ENCODE results near the gene ATP11A. TPM values are rescaled to one million over a fixed set of nuclear protein-coding genes. Genes with fewer than 3 reads are reported as not detected.
A peak's percentile ranks its signal among the peaks of the same experiment; 100 is the strongest.

ATP11A gene
- total RNA-seq, 1 experiment from 2014 or later = 41.2 TPM

- no peak for TF ChIP-seq CTCF (IDR thresholded peaks at IDR 0.05; ENCODE audit: unreplicated experiment)
- H3K4me1 Mint-ChIP-seq (ENCODE audit: insufficient read depth, unreplicated experiment) = peaks cover 15% of the 10 kb centered on the region
- H3K27ac Mint-ChIP-seq (ENCODE audit: low read depth, unreplicated experiment) = peak overlapping the region; percentile 93
- POLR2A ChIA-PET = interaction anchor here (0.5 to 2.1 kb wide), 14 partner anchors 13 to 780 kb away, joined by 3 to 13 read pairs (median 4); partner anchors contain the start of genes ATP11A and CUL4A
- peak overlapping the region; percentile 70 for H3K4me3 Mint-ChIP-seq (ENCODE audit: unreplicated experiment)
- no TSS peak for BruUV-seq (replicated peaks)
- no peaks in the 10 kb centered on the region for H3K27me3 Mint-ChIP-seq (ENCODE audit: insufficient read depth, unreplicated experiment)
- intact Hi-C loops (cut with micrococcal nuclease) = no loop called here
- no peak for DNase-seq (ENCODE audit: unreplicated experiment)
- CTCF ChIA-PET = interaction anchor here (0.6 to 1.8 kb wide), 6 partner anchors 17 to 1239 kb away, joined by 3 to 8 read pairs (median 5); no protein-coding TSS in a partner anchor
- H3K36me3 Mint-ChIP-seq (ENCODE audit: insufficient read depth, unreplicated experiment) = peaks cover 6% of the 10 kb centered on the region
- no peaks in the 10 kb centered on the region for H3K9me3 Mint-ChIP-seq (ENCODE audit: unreplicated experiment)
Observed at GRCh38 chr13:112712451-112713207, 22.8 kb downstream of the ATP11A start.

GRCh38 chr13:112713517-112714253, 23.8 kb downstream of the ATP11A start:
- intact Hi-C loops (cut with micrococcal nuclease) = no loop called here
- no TSS peak for BruUV-seq (replicated peaks)
- TF ChIP-seq CTCF (IDR thresholded peaks at IDR 0.05; ENCODE audit: unreplicated experiment) = no peak
- no peaks in the 10 kb centered on the region for H3K27me3 Mint-ChIP-seq (ENCODE audit: insufficient read depth, unreplicated experiment)
- POLR2A ChIA-PET = no interaction called here
- peaks cover 15% of the 10 kb centered on the region for H3K4me1 Mint-ChIP-seq (ENCODE audit: insufficient read depth, unreplicated experiment)
- H3K36me3 Mint-ChIP-seq (ENCODE audit: insufficient read depth, unreplicated experiment) = peaks cover 6% of the 10 kb centered on the region
- H3K27ac Mint-ChIP-seq (ENCODE audit: low read depth, unreplicated experiment) = peak overlapping the region; percentile 51
- no peaks in the 10 kb centered on the region for H3K9me3 Mint-ChIP-seq (ENCODE audit: unreplicated experiment)
- DNase-seq (ENCODE audit: unreplicated experiment) = no peak
- H3K4me3 Mint-ChIP-seq (ENCODE audit: unreplicated experiment) = no peak overlapping the region
- CTCF ChIA-PET = interaction anchor here (0.6 to 1.3 kb wide), 2 partner anchors 24 to 218 kb away, joined by 3 read pairs; no protein-coding TSS in a partner anchor

- Mint-ChIP-seq H3K27ac (ENCODE audit: low read depth, unreplicated experiment) (peak overlapping the region; percentile 51), H3K9me3 (ENCODE audit: unreplicated experiment) (no peaks in the 10 kb centered on the region), H3K36me3 (ENCODE audit: insufficient read depth, unreplicated experiment) (peaks cover 6% of the 10 kb centered on the region), H3K4me1 (ENCODE audit: insufficient read depth, unreplicated experiment) (peaks cover 15% of the 10 kb centered on the region), H3K27me3 (ENCODE audit: insufficient read depth, unreplicated experiment) (no peaks in the 10 kb centered on the region), H3K4me3 (ENCODE audit: unreplicated experiment) (no peak overlapping the region)
- no peak for TF ChIP-seq CTCF (IDR thresholded peaks at IDR 0.05; ENCODE audit: unreplicated experiment)
- intact Hi-C loops (cut with micrococcal nuclease) = no loop called here
- ChIA-PET POLR2A (no interaction called here), CTCF (interaction anchor here (0.6 to 1.3 kb wide), 2 partner anchors 24 to 217 kb away, joined by 3 read pairs; no protein-coding TSS in a partner anchor)
- no TSS peak for BruUV-seq (replicated peaks)
- DNase-seq (ENCODE audit: unreplicated experiment) = no peak
Observed at GRCh38 chr13:112714376-112715174, 24.7 kb downstream of the ATP11A start.

Data from MCF 10A (cell line).